Amygdala (tissue), 56 donors: ENCODE measurements around the gene ANKS1B.
"Not testable (repeated sequence)": the region's sequence is repeated elsewhere in the genome, so short reads cannot be mapped to it uniquely, and the experiment has no call there.

ENCODE experiments used
- DNase-seq, 56 donors: peaks; one replicate each; lab custom pipeline; 2025; lab: John Stamatoyannopoulos, UW

The ANKS1B gene

DNA sequence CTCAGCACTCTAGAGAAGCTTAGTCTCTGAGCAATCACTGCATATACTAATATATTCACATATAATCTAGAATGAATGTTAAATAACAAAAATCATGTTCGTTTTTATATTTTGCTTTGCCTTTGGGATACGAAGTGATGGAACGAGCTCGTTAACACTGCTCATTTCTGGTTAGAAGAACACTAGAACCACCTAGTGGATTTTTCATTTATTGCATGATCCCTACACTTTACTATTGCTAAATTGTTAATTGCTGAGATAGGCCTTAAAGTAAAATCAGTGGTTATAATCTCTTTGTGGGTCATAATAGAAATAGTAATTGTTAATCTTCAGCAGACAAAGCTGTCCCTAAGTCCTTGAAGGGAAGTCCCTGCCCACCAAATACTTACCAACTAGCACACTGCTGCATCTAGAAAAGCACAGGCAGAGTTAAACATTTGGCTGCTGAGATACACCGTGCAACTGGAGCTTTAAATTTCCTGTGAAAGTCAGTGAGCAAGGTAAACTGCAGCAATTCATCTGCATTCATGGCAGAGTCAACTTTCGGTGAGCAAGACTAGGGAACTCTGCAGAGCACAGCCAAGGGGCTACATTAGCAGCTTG lies 985.9 kb downstream of the ANKS1B start:
- DNase-seq = peak in 1 of 56 donors; percentile 17

- DNase-seq = no peak
These were observed 986.8 kb downstream of the ANKS1B start for GRCh38 chr12:98997899-98998298.

DNA sequence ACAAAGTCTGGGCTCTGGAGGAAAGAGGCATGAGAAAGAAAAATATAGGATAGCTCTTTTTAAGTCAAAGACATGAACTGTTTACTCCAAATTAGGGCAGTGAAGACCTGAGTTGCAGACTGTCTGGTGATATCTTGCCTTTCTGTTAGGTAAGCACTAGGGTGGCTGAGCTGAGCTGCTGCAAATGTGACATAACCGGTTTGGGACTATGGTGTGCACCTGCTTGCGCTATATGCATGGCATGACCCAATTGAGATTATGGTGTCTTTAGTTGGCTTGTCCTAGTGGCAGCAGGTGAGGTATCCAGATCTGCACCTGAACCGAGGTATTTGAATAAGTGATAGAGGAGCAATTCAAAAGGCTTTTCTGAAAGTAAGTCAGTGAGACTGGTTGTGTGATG lies 994.1 kb downstream of the ANKS1B start:
- DNase-seq = no peak

DNA sequence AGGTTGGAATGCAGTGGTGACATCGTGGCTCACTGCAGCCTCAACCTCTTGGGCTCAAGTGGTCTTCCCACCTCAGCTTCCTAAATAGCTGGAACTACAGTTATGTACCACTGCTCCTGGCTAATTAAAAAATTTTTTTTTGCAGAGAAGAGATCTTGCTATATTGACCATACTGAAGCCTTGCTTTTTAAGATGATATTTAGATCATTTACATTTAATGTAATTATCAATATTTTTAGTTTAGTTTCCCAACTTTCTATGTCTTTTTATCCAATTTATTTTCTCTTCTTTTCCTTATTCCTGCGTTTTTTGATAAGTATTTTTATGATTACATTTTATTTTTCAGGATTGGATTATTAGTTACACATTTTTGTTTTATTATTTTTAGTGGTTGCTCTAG lies 999.6 kb downstream of the ANKS1B start:
- DNase-seq = no peak

- DNase-seq = no peak
These were observed 1001.1 kb downstream of the ANKS1B start for GRCh38 chr12:98983647-98984046.

DNA sequence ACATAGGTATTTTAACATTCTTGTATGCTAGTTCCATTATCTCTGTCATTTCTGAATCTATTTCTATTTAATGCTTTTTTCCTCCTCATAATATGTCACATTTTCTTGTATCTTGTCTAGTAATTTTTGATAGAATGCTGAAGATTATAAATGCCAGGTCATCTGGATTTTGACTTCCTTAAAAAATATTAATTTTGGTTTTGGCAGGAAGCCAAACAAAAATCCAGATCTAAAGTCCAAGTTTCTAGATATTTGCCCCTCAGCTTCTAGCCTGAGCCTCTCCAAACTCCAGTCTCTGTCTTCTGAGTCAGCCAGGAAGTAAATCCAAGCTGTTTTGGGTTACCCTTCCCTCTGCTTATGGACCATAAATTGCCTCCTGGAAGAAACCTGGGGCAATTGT lies 1004.2 kb downstream of the ANKS1B start:
- DNase-seq = no peak

DNA sequence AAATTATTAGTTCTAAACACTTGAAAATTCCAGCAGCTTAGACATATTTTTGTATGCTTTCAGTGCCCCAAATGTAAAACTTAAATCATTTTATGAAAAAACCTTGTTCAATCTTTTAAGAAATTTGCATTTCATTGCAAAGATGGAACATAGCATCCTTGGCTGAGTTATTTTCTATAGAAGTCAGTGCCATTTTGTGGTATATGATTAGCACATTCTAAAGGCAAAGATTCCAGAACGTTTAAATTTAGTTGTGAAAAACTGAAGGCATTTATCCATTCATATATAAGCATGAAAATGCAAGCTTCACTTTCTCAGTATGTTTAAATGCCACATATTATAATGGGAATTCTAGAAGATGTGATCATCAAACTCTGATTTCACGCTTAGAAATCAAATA lies 1007.5 kb downstream of the ANKS1B start:
- DNase-seq = no peak

DNA sequence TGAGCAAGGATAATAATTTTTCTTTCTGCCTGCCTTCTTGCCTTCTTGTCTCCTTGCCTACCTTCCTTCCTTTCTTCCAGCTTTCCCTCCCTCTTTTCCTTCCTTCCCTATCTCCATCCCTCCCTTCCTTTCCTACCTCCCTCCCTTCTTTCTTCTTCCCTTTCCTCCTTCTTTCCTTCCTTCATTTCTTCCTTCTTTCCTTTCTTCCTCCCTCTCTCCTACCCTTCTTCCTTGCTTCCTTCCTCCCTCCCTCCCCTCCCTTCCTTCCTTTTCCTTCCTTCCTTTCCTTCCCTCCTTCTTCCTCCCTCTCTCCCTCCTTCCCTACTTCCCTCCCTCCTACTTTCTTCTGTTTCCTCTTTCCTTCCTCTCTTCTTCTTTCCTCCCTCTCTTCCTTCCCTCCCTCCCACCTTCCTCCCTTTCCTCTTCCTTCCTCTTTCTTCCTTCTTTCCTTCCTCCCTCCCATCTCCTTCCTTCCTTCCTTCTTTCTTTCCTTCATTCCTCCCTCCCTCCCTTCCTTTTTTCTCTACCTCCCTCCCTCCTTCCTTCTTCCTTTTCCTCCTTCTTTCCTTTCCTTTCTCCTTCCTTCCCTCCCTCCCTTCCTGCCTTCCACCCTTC lies 1009.9 kb downstream of the ANKS1B start:
- no peak for DNase-seq

DNA sequence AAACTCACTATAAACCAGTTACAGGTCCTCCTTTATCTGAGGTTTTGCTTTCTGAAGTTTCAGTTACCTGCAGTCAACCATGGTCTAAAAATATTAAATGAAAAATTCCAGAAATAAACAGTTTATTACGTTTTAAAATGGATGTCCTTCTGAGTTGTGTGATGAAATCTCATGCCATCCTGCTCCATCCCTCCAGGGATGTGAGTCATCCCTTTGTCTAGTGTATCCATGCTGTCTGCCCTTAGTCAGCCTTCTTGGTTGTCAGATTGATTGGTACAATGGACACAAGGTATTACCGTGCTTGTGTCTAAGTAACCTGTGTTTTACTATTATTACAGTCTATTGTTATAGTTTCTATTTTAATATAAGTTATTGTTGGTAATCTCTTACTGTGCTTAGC lies 1011.3 kb downstream of the ANKS1B start:
- DNase-seq = no peak

- no peak for DNase-seq
These were observed 1013.8 kb downstream of the ANKS1B start for GRCh38 chr12:98970950-98971349.

DNA sequence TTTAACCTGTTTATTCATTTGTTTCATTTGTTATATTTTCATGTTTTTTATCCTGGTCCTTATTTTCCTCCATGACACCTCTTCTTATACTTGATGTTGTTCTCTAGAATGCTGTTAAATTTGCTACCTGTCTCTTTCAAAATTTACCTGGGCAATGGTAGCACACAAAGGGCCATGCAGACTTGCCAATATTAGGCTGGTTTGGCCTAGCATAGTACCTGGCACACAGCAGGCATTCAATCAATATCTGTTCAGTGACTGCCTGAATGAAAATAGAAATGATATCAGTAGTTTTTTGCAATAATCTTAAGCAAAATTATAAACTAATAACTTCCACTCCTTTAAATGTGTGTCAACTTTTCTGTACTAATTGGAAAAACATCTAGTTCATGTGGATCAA lies 1014.5 kb downstream of the ANKS1B start:
- DNase-seq = no peak

- DNase-seq = peak in 21 of 56 donors; percentile 1 to 65 (median 10)
These were observed 1015.8 kb downstream of the ANKS1B start for GRCh38 chr12:98968896-98969295.

- DNase-seq = not testable (repeated sequence)
These were observed 1027.6 kb downstream of the ANKS1B start for GRCh38 chr12:98957135-98957534.

- DNase-seq = no peak
These were observed 1029.5 kb downstream of the ANKS1B start for GRCh38 chr12:98955284-98955683.

- no peak for DNase-seq
These were observed 1030.2 kb downstream of the ANKS1B start for GRCh38 chr12:98954506-98954905.

DNA sequence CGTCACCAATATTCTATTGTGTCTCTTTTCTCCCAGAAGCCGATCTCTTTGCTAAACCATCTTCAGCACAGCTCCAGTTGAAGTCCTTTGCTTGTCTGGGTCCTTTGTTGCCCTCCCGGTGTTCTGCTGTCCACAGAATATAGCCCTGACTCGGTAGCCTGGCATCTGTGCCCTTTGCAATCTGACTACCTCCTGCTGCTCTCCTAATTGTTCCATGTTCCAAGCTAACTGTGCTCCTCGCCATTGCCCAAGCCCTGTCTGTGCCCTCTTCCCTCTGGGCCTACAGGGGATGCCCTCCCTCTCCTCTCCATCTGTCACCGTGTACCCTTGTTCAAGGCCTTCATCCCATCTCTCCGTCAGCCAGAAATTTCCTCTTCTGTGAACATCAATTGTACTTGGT lies 1033.3 kb downstream of the ANKS1B start:
- no peak for DNase-seq

DNA sequence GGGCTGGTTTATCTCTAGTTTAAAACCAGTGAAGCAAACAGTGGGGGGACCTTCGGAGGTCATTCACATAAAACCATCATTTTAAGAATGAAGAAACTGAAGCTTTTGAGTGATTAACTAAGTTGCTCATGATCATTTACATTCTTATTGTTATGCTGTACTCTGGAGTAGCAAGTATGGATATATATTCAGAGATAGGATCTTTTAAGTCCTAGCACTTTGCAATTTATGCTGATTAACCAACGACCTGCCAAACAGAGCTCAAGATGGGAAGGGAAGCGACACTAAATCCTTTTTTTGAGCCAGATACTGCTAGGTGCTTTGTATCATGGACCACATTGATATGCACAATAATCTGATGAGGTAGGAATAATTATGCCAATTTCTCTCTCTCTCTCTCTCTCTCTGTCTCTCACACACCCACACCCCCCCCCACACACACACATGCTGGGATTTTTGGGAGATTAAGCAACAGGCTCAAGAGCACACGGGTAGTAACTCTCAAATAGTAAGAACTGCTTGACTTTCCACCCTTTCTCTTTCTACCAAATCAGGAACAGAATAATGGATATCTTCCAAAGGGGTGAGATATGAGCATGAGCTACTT lies 1036.3 kb downstream of the ANKS1B start:
- DNase-seq = no peak

- DNase-seq = no peak
These were observed 1038.9 kb downstream of the ANKS1B start for GRCh38 chr12:98945864-98946263.

DNA sequence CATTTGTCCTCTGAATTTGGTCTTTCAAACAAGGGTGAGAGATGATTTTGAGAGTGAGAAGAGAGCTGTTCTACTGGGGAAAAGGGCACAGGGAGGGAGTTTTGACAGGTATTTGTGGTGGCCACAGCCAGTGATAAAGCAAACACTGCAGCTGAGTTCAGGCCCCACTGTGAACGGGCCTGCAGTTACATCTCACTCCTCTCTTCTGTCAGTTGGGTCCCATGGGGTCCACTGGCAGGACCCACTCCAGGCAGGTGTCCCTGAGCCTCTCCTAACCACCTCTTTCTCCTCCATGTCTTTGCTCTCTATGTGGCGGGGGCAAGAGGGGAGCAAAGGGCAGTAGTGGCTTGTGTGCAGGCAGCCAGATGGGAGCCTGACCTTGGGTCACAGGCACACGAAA lies 1044.8 kb downstream of the ANKS1B start:
- DNase-seq = no peak

DNA sequence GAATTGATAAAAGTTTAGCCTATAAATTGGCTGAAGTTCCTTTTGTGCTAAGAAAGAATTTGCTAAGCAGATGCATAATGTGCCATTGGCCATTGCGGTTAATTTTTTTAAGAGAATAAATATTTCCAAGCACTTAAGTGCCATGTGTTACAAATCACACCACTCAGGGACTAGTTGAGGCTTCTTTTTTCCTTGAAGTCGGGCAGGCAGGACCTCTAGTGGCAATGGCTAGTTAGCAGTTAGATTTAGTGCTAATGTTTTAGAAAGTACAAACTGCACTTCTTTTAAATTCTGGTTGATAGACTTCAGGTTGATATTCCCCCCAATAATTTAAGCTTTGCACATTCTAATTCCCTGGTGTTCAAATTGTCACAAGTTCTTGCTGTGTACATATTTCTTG lies 1045.4 kb downstream of the ANKS1B start:
- DNase-seq = peak in 24 of 56 donors; percentile 0 to 69 (median 7)

DNA sequence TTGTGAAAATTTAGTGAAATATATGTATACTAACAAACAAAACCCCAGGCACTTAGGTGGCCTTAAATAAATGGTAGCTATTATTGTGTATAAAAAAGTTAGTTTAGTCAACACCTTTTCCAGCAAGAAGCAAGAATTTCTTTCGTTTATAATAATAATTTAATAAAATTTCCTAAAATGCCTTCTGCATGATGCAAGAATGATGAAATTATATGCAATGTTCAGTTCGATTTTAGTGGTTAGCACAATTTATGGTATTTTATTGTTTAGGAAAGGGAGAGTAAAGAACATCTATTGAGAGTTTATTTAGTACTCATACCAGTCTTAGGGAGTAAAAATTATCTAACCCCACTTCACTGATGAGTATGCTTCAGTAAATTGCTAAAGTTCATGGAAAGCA lies 1048.9 kb downstream of the ANKS1B start:
- DNase-seq = no peak

DNA sequence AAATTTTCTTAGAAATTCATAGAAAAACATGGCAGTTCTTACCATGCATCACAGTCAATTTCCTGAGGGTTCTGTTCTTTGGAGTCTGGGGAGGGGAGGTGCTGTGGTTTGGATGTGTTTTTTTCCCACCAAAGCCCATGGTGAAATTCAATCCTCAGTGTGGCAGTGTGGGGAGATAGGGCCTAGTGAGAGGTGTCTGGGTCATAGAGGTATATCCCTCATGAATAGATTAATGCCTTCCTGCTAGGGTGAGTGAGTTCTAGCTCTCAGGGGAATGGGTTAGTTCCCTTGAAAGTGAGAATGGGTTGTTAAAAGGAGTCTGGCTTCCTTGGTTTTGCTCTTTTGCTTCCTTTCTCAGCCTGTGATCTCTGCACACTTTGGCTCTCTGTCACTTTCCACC lies 1061.9 kb downstream of the ANKS1B start:
- no peak for DNase-seq
